Heart left ventricle (tissue), 16 donors: ENCODE results near the gene ZFAND6. TPM values are rescaled to one million over a fixed set of nuclear protein-coding genes. Genes with fewer than 3 reads are reported as not detected.

Source experiments
- ATAC-seq, 4 donors: fragments of 200-7000 bp; cut with Tn5 transposase; one replicate each; pipeline ENCODE4 v1.9.1; 2020 to 2022; ENCODE audit warnings: moderate library complexity in 4 of 4, mild to moderate bottlenecking in 3 of 4, moderate number of reproducible peaks in 1 of 4
- DNase-seq, 5 donors: peaks; one replicate each; pipeline ENCODE4 v3.0.0-alpha.2; 2020
- H3K27ac ChIP-seq, 12 donors: fragments of 200-600 bp; sonication (generic) in 4 of 12; one replicate each; pipeline versions ENCODE4 v1.5.0 to v1.8.0; 2016 to 2022; ENCODE audit warnings: mild to moderate bottlenecking in 2 of 12
- H3K27me3 ChIP-seq, 9 donors: fragments of 200-600 bp; sonication (generic) in 2 of 9; one replicate each; pipeline versions ENCODE4 v1.5.1 to v1.8.0; 2016 to 2022; ENCODE audit warnings: mild to moderate bottlenecking in 3 of 9
- H3K36me3 ChIP-seq, 9 donors: fragments of 200-600 bp; sonication (generic) in 2 of 9; one replicate each; pipeline versions ENCODE4 v1.5.0 to v1.8.0; 2018 to 2022; ENCODE audit warnings: mild to moderate bottlenecking in 2 of 9
- H3K4me1 ChIP-seq, 12 donors: fragments of 200-600 bp; sonication (generic) in 4 of 12; one replicate each; pipeline versions ENCODE4 v1.5.0 to v1.8.0; 2016 to 2022; ENCODE audit warnings: mild to moderate bottlenecking in 3 of 12
- H3K4me3 ChIP-seq, 12 donors: fragments of 200-600 bp; sonication (generic) in 4 of 12; one replicate each; pipeline versions ENCODE4 v1.5.0 to v1.8.0; 2017 to 2022; ENCODE audit warnings: mild to moderate bottlenecking in 9 of 12, moderate library complexity in 4 of 12
- H3K9me3 ChIP-seq, 12 donors: fragments of 200-600 bp; sonication (generic) in 4 of 12; one replicate each; pipeline versions ENCODE4 v1.5.0 to v1.8.0; 2016 to 2022; ENCODE audit warnings: mild to moderate bottlenecking in 1 of 12
- POLR2A ChIP-seq, 2 donors: fragments of 450-650 bp; IDR thresholded peaks; one replicate each; pipeline ENCODE4 v1.6.1; 2017; ENCODE audit warnings: antibody characterized with exemption in 2 of 2, mild to moderate bottlenecking in 2 of 2, moderate library complexity in 2 of 2
- WGBS, 4 donors: extraction: QIAGEN DNeasy Blood & Tissue Kit in 2 of 4; methylation state at CpG; one replicate each; pipeline versions ENCODE4 v1.1.5 to v1.1.7; 2013 to 2018; 5-methylcytosine and 5-hydroxymethylcytosine counted together
- intact Hi-C, 10 donors: fragments of 100-400 bp; cut with DNase I; formaldehyde crosslinking; loops; one replicate each; pipeline versions ENCODE4 v1.11.1 to v1.14.2; 2022
- polyA plus RNA-seq, 2 donors: library from polyadenylated mRNA; stranded (reverse); fragments of 200-250 nt; gene quantifications; one replicate each; pipeline ENCODE4 v1.2.3, GENCODE V29; 2013
- total RNA-seq, 9 donors: library from RNA; depleted of rRNA in 2 of 9; stranded (reverse); fragments of >200 nt in 2 of 9; fragmentation: NEBNext Ultra II Directional in 3 of 9; extraction: Animal tissue kit (Norgen Biotek cat#: 25700) in 3 of 9; gene quantifications; one replicate each; pipeline versions ENCODE4 v1.1.0 to v1.2.4, GENCODE V29; 2016 to 2023
- TF ChIP-seq, protein P1 (sequence below), 12 donors: fragments of 200-600 bp; sonication (generic) in 4 of 12; IDR thresholded peaks; one replicate each; pipeline versions ENCODE4 v1.5.0 to v1.8.0; 2018 to 2022; ENCODE audit warnings: antibody characterized with exemption in 12 of 12, mild to moderate bottlenecking in 5 of 12
- donor health status: ischemic (EF 13 %, LVEDD 7.1; RV severe dilation, severe dysfunction).
- donor health status: healthy with polysubstance abuse.
- donor health status: DM: no; HTN: yes; CAD: no.
- donor health status: DM: no; HTN: no; CAD: no.
- donor health status: ischemic (EF 25% LVEDD 6.9; RV normal size, moderate dysfunction).
- donor health status: ischemic (EF 25% LVEDD 5.7; RV mildly dilated, moderate dysfunction).
- donor health status: healthy.
- donor health status: DM: yes; HTN: yes; CAD: no.
- donor health status: ischemic (EF 35%, LVEDD 5.7; RV mildly dilated, moderate dysfunction).
- donor health status: nonischemic (EF 11% LVEDD 7.7; RV severe dilation, severe dysfunction).
- donor health status: DM: yes; HTN: yes; CAD: no.
- donor health status: PGD.
- donor health status: ischemic (EF 29% LVEDD 5.4; RV normal size, mild dysfunction).
- donor health status: nonischemic (EF 23%, LVEDD 6.1; RV moderate dilation, normal function).

ZFAND6 gene
- total and polyA plus RNA-seq, 11 donors, result 43.4 to 105 (median 79.9) TPM

DNA sequence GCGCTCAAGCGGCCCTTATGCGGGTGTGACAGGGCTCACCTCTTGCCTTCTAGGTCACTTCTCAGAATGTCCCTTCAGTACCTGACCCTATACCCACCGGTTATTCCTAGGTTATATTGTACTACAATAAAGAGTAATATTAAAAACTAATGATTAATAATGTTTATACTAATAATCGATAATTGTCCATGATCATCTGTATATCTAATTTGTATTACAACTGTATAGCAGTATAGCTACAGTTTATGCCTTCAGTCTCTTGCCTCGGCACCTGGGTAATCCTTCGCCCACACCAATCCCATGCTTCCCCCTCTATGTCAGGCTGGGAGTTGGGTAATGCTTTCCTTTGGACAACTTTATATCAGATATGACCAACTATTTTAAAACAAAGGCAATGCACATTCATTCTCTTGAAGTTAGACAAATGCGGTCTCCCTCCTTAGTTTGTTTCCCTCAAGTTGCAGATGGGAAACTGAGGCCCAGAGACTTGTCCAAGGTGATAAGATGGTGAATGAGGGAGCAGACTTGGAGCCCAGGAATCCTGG is 96.8 kb downstream of the ZFAND6 start:
- intact Hi-C loops, result loop anchor here in 6 of 10 donors (5.0 to 10.0 kb wide), 4 partner anchors 91 to 261 kb away; partner anchors contain the start of genes MTHFS (in 1 of the 6) and ZFAND6 (in 1 of the 6)
- no peak overlapping the region for H3K27ac ChIP-seq
- peaks cover 0 to 53% (median 18%) of the 10 kb centered on the region in 12 donors for H3K4me1 ChIP-seq
- no peaks in the 10 kb centered on the region for H3K9me3 ChIP-seq
- H3K36me3 ChIP-seq, result peaks cover 0 to 10% (median 0%) of the 10 kb centered on the region in 9 donors
- ATAC-seq (no peak), DNase-seq (no peak)
- H3K4me3 ChIP-seq, result no peak overlapping the region
- no peak for TF ChIP-seq POLR2A (IDR thresholded peaks at IDR 0.05)
- TF ChIP-seq, protein P1, sequence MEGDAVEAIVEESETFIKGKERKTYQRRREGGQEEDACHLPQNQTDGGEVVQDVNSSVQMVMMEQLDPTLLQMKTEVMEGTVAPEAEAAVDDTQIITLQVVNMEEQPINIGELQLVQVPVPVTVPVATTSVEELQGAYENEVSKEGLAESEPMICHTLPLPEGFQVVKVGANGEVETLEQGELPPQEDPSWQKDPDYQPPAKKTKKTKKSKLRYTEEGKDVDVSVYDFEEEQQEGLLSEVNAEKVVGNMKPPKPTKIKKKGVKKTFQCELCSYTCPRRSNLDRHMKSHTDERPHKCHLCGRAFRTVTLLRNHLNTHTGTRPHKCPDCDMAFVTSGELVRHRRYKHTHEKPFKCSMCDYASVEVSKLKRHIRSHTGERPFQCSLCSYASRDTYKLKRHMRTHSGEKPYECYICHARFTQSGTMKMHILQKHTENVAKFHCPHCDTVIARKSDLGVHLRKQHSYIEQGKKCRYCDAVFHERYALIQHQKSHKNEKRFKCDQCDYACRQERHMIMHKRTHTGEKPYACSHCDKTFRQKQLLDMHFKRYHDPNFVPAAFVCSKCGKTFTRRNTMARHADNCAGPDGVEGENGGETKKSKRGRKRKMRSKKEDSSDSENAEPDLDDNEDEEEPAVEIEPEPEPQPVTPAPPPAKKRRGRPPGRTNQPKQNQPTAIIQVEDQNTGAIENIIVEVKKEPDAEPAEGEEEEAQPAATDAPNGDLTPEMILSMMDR (IDR thresholded peaks at IDR 0.05), result no peak
- WGBS, 4 donors, result 92 to 97% (median 95%) methylated on average over 8 of the region's 8 CpGs
- H3K27me3 ChIP-seq, result no peaks in the 10 kb centered on the region

DNA sequence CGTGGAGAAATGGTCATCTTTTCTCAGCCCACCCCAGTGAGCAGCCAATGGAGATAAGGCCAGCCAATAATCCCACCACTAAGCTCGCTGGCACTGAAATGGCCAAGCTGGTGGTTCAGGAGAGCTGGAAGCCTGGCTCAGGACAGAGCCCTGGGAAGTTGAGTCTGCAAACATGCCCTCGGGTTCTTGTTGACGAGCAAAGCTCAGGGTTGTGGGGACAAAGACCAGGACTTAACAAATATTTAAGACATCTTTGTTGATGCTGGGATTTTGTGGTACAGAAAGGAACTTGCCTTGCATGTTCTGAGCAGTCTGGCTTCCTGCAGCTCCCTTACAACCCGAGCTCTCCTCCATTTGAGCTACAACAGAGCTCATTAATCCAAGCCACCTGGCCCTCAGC is 97.7 kb downstream of the ZFAND6 start:
- Histone ChIP-seq H3K27ac (no peak overlapping the region), H3K4me1 (peaks cover 0 to 54% (median 12%) of the 10 kb centered on the region in 12 donors), H3K36me3 (peaks cover 0 to 16% (median 0%) of the 10 kb centered on the region in 9 donors), H3K9me3 (no peaks in the 10 kb centered on the region), H3K27me3 (no peaks in the 10 kb centered on the region), H3K4me3 (no peak overlapping the region)
- intact Hi-C loops, result loop anchor here in 6 of 10 donors (5.0 to 10.0 kb wide), 4 partner anchors 92 to 262 kb away; partner anchors contain the start of genes MTHFS (in 1 of the 6) and ZFAND6 (in 1 of the 6)
- ATAC-seq (no peak), DNase-seq (no peak)
- 85 to 98% (median 95%) methylated on average over 5 of the region's 5 CpGs for WGBS, 4 donors
- TF ChIP-seq, protein P1 (IDR thresholded peaks at IDR 0.05), result no peak
- no peak for TF ChIP-seq POLR2A (IDR thresholded peaks at IDR 0.05)

DNA sequence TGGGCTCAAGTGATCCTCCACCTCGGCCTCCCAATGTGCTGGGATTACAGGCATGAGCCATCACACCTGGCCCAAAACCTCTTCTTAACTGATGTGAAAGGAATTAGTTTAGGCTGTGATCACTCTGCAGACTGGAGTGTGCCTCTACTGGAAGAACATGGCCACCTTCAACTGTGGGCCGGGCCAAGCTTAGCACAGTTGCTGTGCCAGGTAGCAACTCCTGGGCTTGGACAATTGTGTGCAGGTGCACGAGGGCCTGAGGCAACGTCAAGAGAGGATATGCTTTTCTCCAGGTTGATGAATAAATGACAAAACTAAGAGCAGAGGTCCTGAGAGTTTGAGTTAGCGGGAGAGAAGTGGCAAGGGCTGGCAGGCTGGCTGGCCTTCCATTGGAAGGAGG is 99.8 kb downstream of the ZFAND6 start:
- Histone ChIP-seq H3K36me3 (peaks cover 0 to 21% (median 0%) of the 10 kb centered on the region in 9 donors), H3K4me1 (peaks cover 0 to 42% (median 7%) of the 10 kb centered on the region in 12 donors), H3K4me3 (no peak overlapping the region), H3K27ac (no peak overlapping the region), H3K27me3 (no peaks in the 10 kb centered on the region), H3K9me3 (no peaks in the 10 kb centered on the region)
- no peak for DNase-seq
- intact Hi-C loops, result loop anchor here in 6 of 10 donors (5.0 to 10.0 kb wide), 4 partner anchors 94 to 264 kb away; partner anchors contain the start of genes MTHFS (in 1 of the 6) and ZFAND6 (in 1 of the 6)
- ATAC-seq, result no peak
- WGBS, 4 donors, result 93 to 97% (median 96%) methylated on average over 5 of the region's 5 CpGs
- TF ChIP-seq POLR2A (IDR thresholded peaks at IDR 0.05), result no peak
- TF ChIP-seq, protein P1 (IDR thresholded peaks at IDR 0.05), result no peak

DNA sequence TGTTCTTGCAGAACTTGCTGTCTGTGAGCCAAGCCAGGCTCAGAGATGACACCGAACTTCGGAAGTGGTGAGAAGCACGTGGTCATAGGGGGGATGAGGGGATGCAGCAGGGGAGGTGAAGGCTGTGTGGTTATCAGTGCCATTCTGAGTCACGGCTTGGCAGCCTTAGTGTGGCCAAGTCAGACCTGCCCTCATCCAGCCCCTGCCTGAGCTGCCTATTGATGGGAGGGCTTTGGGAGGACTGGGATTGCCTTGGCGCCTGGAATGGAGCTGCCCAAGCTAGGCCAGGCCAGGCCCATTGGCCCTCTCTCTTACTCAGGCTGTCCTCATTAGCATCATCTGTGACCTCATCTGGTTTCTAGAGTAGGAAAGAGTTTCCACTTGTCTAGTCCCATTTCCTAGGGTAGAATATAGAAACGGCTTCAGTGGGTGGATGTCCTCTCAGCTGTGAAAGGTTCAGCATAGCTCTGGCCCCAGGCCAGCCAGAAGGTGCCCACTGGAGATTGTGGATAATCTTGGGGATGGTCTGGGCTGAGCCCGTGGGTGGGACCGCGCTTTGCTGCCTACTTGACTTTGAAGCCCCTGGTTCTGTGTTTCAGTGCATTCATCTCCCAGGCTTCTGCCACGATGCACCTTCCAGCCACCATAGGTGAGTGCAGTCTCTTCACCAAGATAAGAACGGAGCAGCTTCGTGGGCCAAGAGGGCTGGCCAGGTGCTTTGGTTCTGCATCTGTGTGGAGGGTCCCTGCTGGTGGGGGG is 100.5 kb downstream of the ZFAND6 start:
- DNase-seq, result no peak
- Histone ChIP-seq H3K9me3 (no peaks in the 10 kb centered on the region), H3K4me3 (no peak overlapping the region), H3K36me3 (peaks cover 0 to 24% (median 0%) of the 10 kb centered on the region in 9 donors), H3K4me1 (peaks cover 0 to 35% (median 7%) of the 10 kb centered on the region in 12 donors), H3K27me3 (no peaks in the 10 kb centered on the region), H3K27ac (peak overlapping the region in 2 of 12 donors; percentile 36 to 72)
- TF ChIP-seq POLR2A (IDR thresholded peaks at IDR 0.05), result no peak
- TF ChIP-seq, protein P1 (IDR thresholded peaks at IDR 0.05), result no peak
- intact Hi-C loops, result loop anchor here in 6 of 10 donors (5.0 to 10.0 kb wide), 5 partner anchors 95 to 275 kb away; partner anchors contain the start of genes MTHFS (in 1 of the 6) and ZFAND6 (in 1 of the 6)
- peak in 1 of 4 donors; percentile 9 for ATAC-seq
- WGBS, 4 donors, result 80 to 93% (median 91%) methylated on average over 9 to 12 of the region's 12 CpGs
